ENCODE measurements around the gene RELN. TPM values are rescaled to one million over a fixed set of nuclear protein-coding genes. Genes with fewer than 3 reads are reported as not detected.

The RELN gene
- total RNA-seq, 1 experiment from 2014 or later: 8.0 TPM

GRCh38 chr7:103660455-103661371, 328.7 kb downstream of the RELN start:
- Histone ChIP-seq H2AFZ (ENCODE audit: low read length) (no peak overlapping the region), H3K4me2 (ENCODE audit: low read length) (peak overlapping the region; percentile 35; the same call in 1 of the 2 replicates), H3K4me1 (ENCODE audit: insufficient read depth, low read length) (peaks cover 15% of the 10 kb centered on the region), H3F3A (ENCODE audit: low read length, unreplicated experiment) (no peaks in the 10 kb centered on the region), H3K36me3 (ENCODE audit: low read depth, low read length) (no peaks in the 10 kb centered on the region), H3K9ac (ENCODE audit: low read length) (no peak overlapping the region), H3K4me3 (ENCODE audit: low read length) (no peak overlapping the region), H3K79me2 (ENCODE audit: low read length) (no peaks in the 10 kb centered on the region), H3K9me2 (replicated peaks; ENCODE audit: low read length) (no peaks in the 10 kb centered on the region; the same call in 1 of the 2 replicates), H3K9me3 (ENCODE audit: low read length) (no peaks in the 10 kb centered on the region), H4K20me1 (ENCODE audit: low read length) (no peaks in the 10 kb centered on the region), H3K27me3 (ENCODE audit: low read length) (no peaks in the 10 kb centered on the region), H3K27ac (ENCODE audit: low read length) (peak overlapping the region; percentile 56)
- POLR2A ChIA-PET (ENCODE audit: unreplicated experiment): no interaction called here
- intact Hi-C loops (cut with micrococcal nuclease): loop anchor here (2.0 to 5.0 kb wide), 3 partner anchors 24 to 497 kb away; no protein-coding TSS in a partner anchor
- DNase-seq: peak; percentile 83
- peak; percentile 80 for ATAC-seq
- BruUV-seq (replicated peaks): no TSS peak
- CTCF ChIA-PET: no interaction called here
- TF ChIP-seq EZH2phosphoT487 (IDR thresholded peaks at IDR 0.05; ENCODE audit: borderline replicate concordance, low read length) (no peak), CTCF (conservative IDR thresholded peaks at IDR 0.05; ENCODE audit: low read depth, low read length) (no peak), EZH2 (IDR thresholded peaks at IDR 0.05; ENCODE audit: low read length, unreplicated experiment) (no peak)

GRCh38 chr7:103658055-103659005, 331.1 kb downstream of the RELN start:
- intact Hi-C loops (cut with micrococcal nuclease): no loop called here
- ATAC-seq: no peak

More at GRCh38 chr7:103658055-103659005, 331.1 kb downstream of the RELN start:
- BruUV-seq (replicated peaks): no TSS peak
- Histone ChIP-seq H3K9ac (ENCODE audit: low read length) (no peak overlapping the region), H3K9me3 (ENCODE audit: low read length) (no peaks in the 10 kb centered on the region), H3K4me2 (ENCODE audit: low read length) (no peak overlapping the region), H3K36me3 (ENCODE audit: low read depth, low read length) (no peaks in the 10 kb centered on the region), H3K4me3 (ENCODE audit: low read length) (no peak overlapping the region), H2AFZ (ENCODE audit: low read length) (no peak overlapping the region), H4K20me1 (ENCODE audit: low read length) (no peaks in the 10 kb centered on the region), H3K9me2 (replicated peaks; ENCODE audit: low read length) (no peaks in the 10 kb centered on the region; the same call in 1 of the 2 replicates), H3K27me3 (ENCODE audit: low read length) (no peaks in the 10 kb centered on the region), H3K4me1 (ENCODE audit: insufficient read depth, low read length) (peaks cover 15% of the 10 kb centered on the region), H3K27ac (ENCODE audit: low read length) (no peak overlapping the region), H3K79me2 (ENCODE audit: low read length) (no peaks in the 10 kb centered on the region), H3F3A (ENCODE audit: low read length, unreplicated experiment) (no peaks in the 10 kb centered on the region)
- TF ChIP-seq CTCF (conservative IDR thresholded peaks at IDR 0.05; ENCODE audit: low read depth, low read length): no peak
- TF ChIP-seq EZH2 (IDR thresholded peaks at IDR 0.05; ENCODE audit: low read length, unreplicated experiment): no peak
- no peak for TF ChIP-seq EZH2phosphoT487 (IDR thresholded peaks at IDR 0.05; ENCODE audit: borderline replicate concordance, low read length)
- CTCF ChIA-PET: no interaction called here
- no peak for DNase-seq
- POLR2A ChIA-PET (ENCODE audit: unreplicated experiment): interaction anchor here (0.6 kb wide), 1 partner anchor 484 kb away, joined by 3 read pairs; no protein-coding TSS in a partner anchor
